CD14-positive monocyte (primary cell): ENCODE measurements around the gene CADM2. TPM values are rescaled to one million over a fixed set of nuclear protein-coding genes. Genes with fewer than 3 reads are reported as not detected.

ENCODE experiments used
- DNase-seq, 3 donors: peaks; one replicate each; pipeline ENCODE4 v3.0.0-alpha.2; 2011 to 2022
- H2AFZ ChIP-seq: 2 replicates; pipeline ENCODE4 v1.6.0; 2012; ENCODE audit warnings: mild to moderate bottlenecking, low read depth, low read length, inconsistent platforms; ENCODE audit not compliant: insufficient read depth, poor library complexity, severe bottlenecking
- H3K27ac ChIP-seq, 2 donors: 1 replicate in 1 of 2; 2 replicates in 1 of 2; pipeline ENCODE4 v1.5.1; 2012 to 2013; ENCODE audit warnings: low read length in 2 of 2, control low read depth in 1 of 2, inconsistent platforms in 1 of 2, low read depth in 1 of 2, mild to moderate bottlenecking in 1 of 2
- H3K27me3 ChIP-seq, 2 donors: one replicate each; pipeline versions ENCODE4 v1.6.0 to v1.6.1; 2011 to 2013; ENCODE audit warnings: low read length in 2 of 2; ENCODE audit not compliant: control insufficient read depth in 2 of 2, insufficient read depth in 2 of 2
- H3K36me3 ChIP-seq, 2 donors: replicated peaks in 1 of 2; 1 replicate in 1 of 2; 2 replicates in 1 of 2; pipeline versions ENCODE4 v1.5.1 to v1.6.1; 2012 to 2013; ENCODE audit warnings: low read length in 2 of 2, control low read depth in 1 of 2, inconsistent platforms in 1 of 2, mild to moderate bottlenecking in 1 of 2; ENCODE audit not compliant: insufficient read depth in 2 of 2, control insufficient read depth in 1 of 2
- H3K4me1 ChIP-seq, 2 donors: 1 replicate in 1 of 2; 2 replicates in 1 of 2; pipeline versions ENCODE4 v1.5.1 to v1.6.1; 2012 to 2013; ENCODE audit warnings: low read length in 2 of 2, control low read depth in 1 of 2, inconsistent platforms in 1 of 2, mild to moderate bottlenecking in 1 of 2, moderate library complexity in 1 of 2; ENCODE audit not compliant: insufficient read depth in 2 of 2, control insufficient read depth in 1 of 2
- H3K4me2 ChIP-seq: replicated peaks from 2 replicates; pipeline ENCODE3; 2012; ENCODE audit warnings: low read length, moderate library complexity, mild to moderate bottlenecking; ENCODE audit not compliant: poor library complexity, severe bottlenecking; ENCODE audit errors: extremely low read depth
- H3K4me3 ChIP-seq, 3 experiments: fragments of 200-600 bp in 1 of 3; sonication (generic) in 1 of 3; replicated peaks in 1 of 3; 1 replicate in 2 of 3; 2 replicates in 1 of 3; pipeline ENCODE4 v1.5.1; 2011 to 2013; ENCODE audit warnings: low read length in 3 of 3, mild to moderate bottlenecking in 3 of 3, control low read depth in 2 of 3, low read depth in 2 of 3, inconsistent platforms in 1 of 3, moderate library complexity in 1 of 3
- H3K79me2 ChIP-seq: 2 replicates; pipeline ENCODE4 v1.6.0; 2012; ENCODE audit warnings: mild to moderate bottlenecking, control low read depth, inconsistent platforms, low read length, moderate library complexity; ENCODE audit not compliant: insufficient read depth
- H3K9ac ChIP-seq: 2 replicates; pipeline ENCODE4 v1.6.0; 2017; ENCODE audit warnings: low read length, mild to moderate bottlenecking; ENCODE audit not compliant: insufficient read depth, poor library complexity, severe bottlenecking
- H3K9me3 ChIP-seq, 2 donors: replicated peaks in 1 of 2; 1 replicate in 1 of 2; 2 replicates in 1 of 2; pipeline versions ENCODE4 v1.5.1 to v1.6.1; 2012 to 2013; ENCODE audit warnings: low read length in 2 of 2, control low read depth in 1 of 2; ENCODE audit not compliant: control insufficient read depth in 1 of 2, insufficient read depth in 1 of 2
- H4K20me1 ChIP-seq: 2 replicates; pipeline ENCODE4 v1.6.0; 2012; ENCODE audit warnings: mild to moderate bottlenecking, low read length, control low read depth, moderate library complexity; ENCODE audit not compliant: insufficient read depth
- H3K27ac Mint-ChIP-seq, 7 donors: one replicate each; pipeline ENCODE4 v1.8.0; 2020; ENCODE audit warnings: mild to moderate bottlenecking in 7 of 7, mixed read lengths in 7 of 7, moderate library complexity in 6 of 7, inconsistent platforms in 2 of 7
- H3K27me3 Mint-ChIP-seq, 3 donors: one replicate each; pipeline ENCODE4 v1.8.0; 2021 to 2022; ENCODE audit warnings: low read depth in 3 of 3, mild to moderate bottlenecking in 3 of 3, mixed read lengths in 3 of 3, moderate library complexity in 3 of 3, inconsistent platforms in 1 of 3
- H3K36me3 Mint-ChIP-seq, 2 donors: one replicate each; pipeline ENCODE4 v1.8.0; 2020; ENCODE audit warnings: mixed read lengths in 2 of 2, inconsistent platforms in 1 of 2, mild to moderate bottlenecking in 1 of 2
- H3K4me1 Mint-ChIP-seq: one replicate; pipeline ENCODE4 v1.8.0; 2020; ENCODE audit warnings: mild to moderate bottlenecking, mixed read lengths
- H3K4me3 Mint-ChIP-seq, 2 donors: one replicate each; pipeline ENCODE4 v1.8.0; 2020; ENCODE audit warnings: mild to moderate bottlenecking in 2 of 2, mixed read lengths in 2 of 2, moderate library complexity in 1 of 2
- H3K9me3 Mint-ChIP-seq, 7 donors: one replicate each; pipeline ENCODE4 v1.8.0; 2020 to 2022; ENCODE audit warnings: mixed read lengths in 7 of 7, mild to moderate bottlenecking in 6 of 7, moderate library complexity in 6 of 7, inconsistent platforms in 2 of 7
- WGBS: methylation state at CpG from one replicate; pipeline ENCODE4 v1.1.5; 2013; ENCODE audit warnings: missing lambda C conversion rate; ENCODE audit not compliant: insufficient coverage; 5-methylcytosine and 5-hydroxymethylcytosine counted together
- intact Hi-C, 2 donors: fragments of 100-400 bp; cut with micrococcal nuclease; formaldehyde crosslinking; loops; one replicate each; pipeline versions ENCODE4 v1.15.0 to v1.15.1; 2023
- polyA plus RNA-seq, 3 donors: library from polyadenylated mRNA; depleted of rRNA in 1 of 3; unstranded in 2 of 3; stranded (reverse) in 1 of 3; fragments of 300-500 nt in 2 of 3; fragments of >200 nt in 1 of 3; fragmentation: Illumina TruSeq in 2 of 3; gene quantifications; 1 replicate in 2 of 3; 2 replicates in 1 of 3; pipeline ENCODE4 v1.2.3, GENCODE V29; 2012 to 2021
- TF ChIP-seq, protein P1 (sequence below): fragments of 200-600 bp; IDR thresholded peaks from one replicate; pipeline ENCODE4 v1.8.0; 2022; ENCODE audit warnings: antibody characterized with exemption, mild to moderate bottlenecking

The CADM2 gene
- polyA plus RNA-seq, 3 donors: not detected

GRCh38 chr3:85632921-85633320 is 674.1 kb downstream of the CADM2 start:
- H3K9ac ChIP-seq: no peak overlapping the region
- H3K36me3 Mint-ChIP-seq: no peaks in the 10 kb centered on the region
- no peak overlapping the region for H3K4me3 Mint-ChIP-seq
- no peak overlapping the region for H2AFZ ChIP-seq
- H4K20me1 ChIP-seq: no peaks in the 10 kb centered on the region
- H3K27me3 ChIP-seq: no peaks in the 10 kb centered on the region
- H3K9me3 ChIP-seq: no peaks in the 10 kb centered on the region
- no peaks in the 10 kb centered on the region for H3K4me1 ChIP-seq
- no peaks in the 10 kb centered on the region for H3K36me3 ChIP-seq
- no peaks in the 10 kb centered on the region for H3K79me2 ChIP-seq
- intact Hi-C loops: no loop called here
- DNase-seq: no peak
- H3K4me2 ChIP-seq: no peak overlapping the region
- no peaks in the 10 kb centered on the region for H3K4me1 Mint-ChIP-seq
- peaks cover 0 to 3% (median 0%) of the 10 kb centered on the region in 7 donors for H3K9me3 Mint-ChIP-seq
- WGBS: no CpG with 5 or more reads among the region's 4 CpGs
- TF ChIP-seq, protein P1, sequence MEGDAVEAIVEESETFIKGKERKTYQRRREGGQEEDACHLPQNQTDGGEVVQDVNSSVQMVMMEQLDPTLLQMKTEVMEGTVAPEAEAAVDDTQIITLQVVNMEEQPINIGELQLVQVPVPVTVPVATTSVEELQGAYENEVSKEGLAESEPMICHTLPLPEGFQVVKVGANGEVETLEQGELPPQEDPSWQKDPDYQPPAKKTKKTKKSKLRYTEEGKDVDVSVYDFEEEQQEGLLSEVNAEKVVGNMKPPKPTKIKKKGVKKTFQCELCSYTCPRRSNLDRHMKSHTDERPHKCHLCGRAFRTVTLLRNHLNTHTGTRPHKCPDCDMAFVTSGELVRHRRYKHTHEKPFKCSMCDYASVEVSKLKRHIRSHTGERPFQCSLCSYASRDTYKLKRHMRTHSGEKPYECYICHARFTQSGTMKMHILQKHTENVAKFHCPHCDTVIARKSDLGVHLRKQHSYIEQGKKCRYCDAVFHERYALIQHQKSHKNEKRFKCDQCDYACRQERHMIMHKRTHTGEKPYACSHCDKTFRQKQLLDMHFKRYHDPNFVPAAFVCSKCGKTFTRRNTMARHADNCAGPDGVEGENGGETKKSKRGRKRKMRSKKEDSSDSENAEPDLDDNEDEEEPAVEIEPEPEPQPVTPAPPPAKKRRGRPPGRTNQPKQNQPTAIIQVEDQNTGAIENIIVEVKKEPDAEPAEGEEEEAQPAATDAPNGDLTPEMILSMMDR: no peak
- no peak overlapping the region for H3K4me3 ChIP-seq
- H3K27me3 Mint-ChIP-seq: no peaks in the 10 kb centered on the region
- H3K27ac ChIP-seq: no peak overlapping the region
- H3K27ac Mint-ChIP-seq: no peak overlapping the region

DNA sequence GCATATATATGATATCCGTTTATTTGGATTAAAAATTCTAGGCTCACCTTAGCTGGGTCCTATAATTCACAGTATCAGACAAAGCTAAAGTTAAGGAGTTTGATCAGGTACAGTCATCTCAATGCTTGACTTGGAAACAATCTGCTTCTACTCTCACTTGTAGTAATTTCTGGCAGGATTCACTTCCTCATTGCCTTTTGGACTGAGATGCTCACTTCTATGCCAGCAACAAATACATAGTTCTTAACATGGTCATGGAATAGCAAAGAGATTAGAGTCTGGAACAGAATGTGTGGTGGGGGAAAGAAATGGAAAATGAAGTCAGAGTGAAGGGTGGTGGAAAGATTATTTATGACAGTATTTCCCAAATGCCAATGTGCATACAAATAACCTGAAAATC is 693.6 kb downstream of the CADM2 start:
- H3K9ac ChIP-seq: no peak overlapping the region
- intact Hi-C loops: no loop called here
- TF ChIP-seq, protein P1: no peak

More for the DNA sequence above, 693.6 kb downstream of the CADM2 start:
- no peaks in the 10 kb centered on the region for H3K27me3 ChIP-seq
- H3K27ac ChIP-seq: no peak overlapping the region
- no CpG with 5 or more reads among the region's 1 CpG for WGBS
- H3K79me2 ChIP-seq: no peaks in the 10 kb centered on the region
- H4K20me1 ChIP-seq: no peaks in the 10 kb centered on the region
- no peaks in the 10 kb centered on the region for H3K4me1 ChIP-seq
- H3K9me3 ChIP-seq: no peaks in the 10 kb centered on the region
- no peak overlapping the region for H3K27ac Mint-ChIP-seq
- H3K9me3 Mint-ChIP-seq: peaks cover 0 to 10% (median 0%) of the 10 kb centered on the region in 7 donors
- no peak overlapping the region for H2AFZ ChIP-seq
- H3K4me3 ChIP-seq: no peak overlapping the region
- no peak for DNase-seq
- no peaks in the 10 kb centered on the region for H3K36me3 Mint-ChIP-seq
- H3K27me3 Mint-ChIP-seq: peaks cover 0 to 1% (median 0%) of the 10 kb centered on the region in 3 donors
- no peak overlapping the region for H3K4me2 ChIP-seq
- H3K4me3 Mint-ChIP-seq: no peak overlapping the region
- no peaks in the 10 kb centered on the region for H3K36me3 ChIP-seq
- no peaks in the 10 kb centered on the region for H3K4me1 Mint-ChIP-seq
